ENCODE results near the gene TMEM11.

DNA sequence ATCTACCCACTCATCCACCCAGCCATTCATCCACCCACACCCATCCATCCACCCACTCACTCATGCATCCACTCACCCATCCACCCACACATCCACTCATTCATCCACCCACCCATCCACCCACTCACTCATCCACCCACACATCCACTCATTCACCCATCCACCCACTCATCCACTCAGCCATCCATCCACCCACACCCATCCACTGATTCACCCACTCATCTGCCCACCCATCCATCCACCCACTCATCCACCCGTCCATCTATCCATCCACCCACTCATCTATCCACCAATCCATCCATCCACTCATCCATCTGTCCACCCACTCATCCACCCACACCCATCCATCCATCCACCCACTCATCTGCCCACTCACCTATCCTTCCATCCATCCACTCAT is 22.0 kb upstream of the TMEM11 start:
- TF ChIP-seq, protein P1, sequence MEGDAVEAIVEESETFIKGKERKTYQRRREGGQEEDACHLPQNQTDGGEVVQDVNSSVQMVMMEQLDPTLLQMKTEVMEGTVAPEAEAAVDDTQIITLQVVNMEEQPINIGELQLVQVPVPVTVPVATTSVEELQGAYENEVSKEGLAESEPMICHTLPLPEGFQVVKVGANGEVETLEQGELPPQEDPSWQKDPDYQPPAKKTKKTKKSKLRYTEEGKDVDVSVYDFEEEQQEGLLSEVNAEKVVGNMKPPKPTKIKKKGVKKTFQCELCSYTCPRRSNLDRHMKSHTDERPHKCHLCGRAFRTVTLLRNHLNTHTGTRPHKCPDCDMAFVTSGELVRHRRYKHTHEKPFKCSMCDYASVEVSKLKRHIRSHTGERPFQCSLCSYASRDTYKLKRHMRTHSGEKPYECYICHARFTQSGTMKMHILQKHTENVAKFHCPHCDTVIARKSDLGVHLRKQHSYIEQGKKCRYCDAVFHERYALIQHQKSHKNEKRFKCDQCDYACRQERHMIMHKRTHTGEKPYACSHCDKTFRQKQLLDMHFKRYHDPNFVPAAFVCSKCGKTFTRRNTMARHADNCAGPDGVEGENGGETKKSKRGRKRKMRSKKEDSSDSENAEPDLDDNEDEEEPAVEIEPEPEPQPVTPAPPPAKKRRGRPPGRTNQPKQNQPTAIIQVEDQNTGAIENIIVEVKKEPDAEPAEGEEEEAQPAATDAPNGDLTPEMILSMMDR (IDR thresholded peaks at IDR 0.05) = no peak
- TF ChIP-seq POLR2A (IDR thresholded peaks at IDR 0.05) = no peak

All from Peyer's patch (tissue), 4 donors.